GM21526 (cell line): ENCODE data around the gene HEMK1.

ENCODE experiments used
- ATAC-seq: cut with Tn5 transposase; IDR thresholded peaks from one replicate; pipeline ENCODE4 v1.9.1; 2021; ENCODE audit warnings: moderate library complexity; ENCODE audit not compliant: unreplicated experiment, low FRiP score

Gene HEMK1

GRCh38 chr3:50599115-50599715 is 29.9 kb downstream of the HEMK1 start:
- no peak for ATAC-seq

- ATAC-seq, result no peak
Measured at GRCh38 chr3:50599716-50600118, 30.4 kb downstream of the HEMK1 start.

DNA sequence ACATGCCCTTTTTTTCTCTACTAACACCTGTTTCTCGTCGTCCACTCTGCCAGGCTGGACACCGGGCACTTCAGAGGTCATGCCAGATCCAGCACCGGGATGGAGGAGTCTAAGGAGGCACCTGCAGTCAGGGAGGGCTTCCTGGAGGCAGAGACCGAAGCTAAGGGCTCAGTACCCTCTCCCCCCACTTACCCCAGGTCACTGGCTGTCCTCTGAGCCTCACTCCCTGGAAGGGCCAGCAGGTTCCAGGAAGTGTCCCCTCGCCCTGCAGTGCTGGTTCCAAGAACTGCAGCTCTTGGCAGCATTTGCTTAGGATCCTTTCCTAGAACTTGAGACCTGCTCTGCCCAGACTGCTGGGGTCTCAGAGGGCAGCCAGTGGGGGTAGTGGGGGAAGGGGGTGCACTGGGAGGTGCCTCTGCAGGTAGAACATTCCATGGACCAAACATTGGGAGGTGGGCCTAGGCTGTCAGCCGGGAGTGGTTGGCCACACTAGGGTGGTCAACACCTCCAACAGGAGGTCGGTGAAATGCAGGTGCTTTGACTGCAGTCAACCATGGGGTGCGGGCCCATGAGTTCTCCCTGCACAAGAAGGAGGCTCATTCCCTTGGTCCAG is 30.9 kb downstream of the HEMK1 start:
- no peak for ATAC-seq

- no peak for ATAC-seq
Measured at GRCh38 chr3:50600841-50601591, 31.7 kb downstream of the HEMK1 start.

DNA sequence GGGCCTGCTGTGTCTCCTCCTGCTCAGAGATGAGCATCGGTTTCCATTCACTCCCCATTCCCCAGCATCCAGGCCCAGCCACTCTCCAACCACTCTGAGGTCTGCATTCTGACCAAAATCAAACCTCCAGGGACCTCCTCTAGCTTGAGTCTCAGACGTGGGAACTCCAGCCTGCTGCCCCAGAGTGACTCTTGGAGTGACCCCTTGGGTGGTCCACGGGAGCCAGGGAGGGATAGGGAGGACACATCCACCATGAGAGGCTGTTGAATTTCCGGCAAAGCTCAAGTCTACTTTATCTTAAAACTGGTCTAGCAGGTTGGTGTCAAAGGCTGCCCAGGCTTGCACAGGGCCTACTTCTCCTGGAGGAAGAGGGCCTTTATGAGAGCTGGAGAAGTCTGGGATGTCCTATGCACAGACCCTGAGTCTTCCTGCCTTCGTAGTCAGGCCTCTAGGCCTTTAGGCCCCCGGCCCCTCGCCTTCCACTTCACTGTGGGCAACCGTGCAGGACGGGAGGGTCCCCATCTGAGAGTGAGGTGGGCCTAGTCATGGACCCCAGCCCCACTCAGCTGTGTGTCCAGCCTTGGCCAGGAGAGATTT is 33.4 kb downstream of the HEMK1 start:
- ATAC-seq, result no peak

DNA sequence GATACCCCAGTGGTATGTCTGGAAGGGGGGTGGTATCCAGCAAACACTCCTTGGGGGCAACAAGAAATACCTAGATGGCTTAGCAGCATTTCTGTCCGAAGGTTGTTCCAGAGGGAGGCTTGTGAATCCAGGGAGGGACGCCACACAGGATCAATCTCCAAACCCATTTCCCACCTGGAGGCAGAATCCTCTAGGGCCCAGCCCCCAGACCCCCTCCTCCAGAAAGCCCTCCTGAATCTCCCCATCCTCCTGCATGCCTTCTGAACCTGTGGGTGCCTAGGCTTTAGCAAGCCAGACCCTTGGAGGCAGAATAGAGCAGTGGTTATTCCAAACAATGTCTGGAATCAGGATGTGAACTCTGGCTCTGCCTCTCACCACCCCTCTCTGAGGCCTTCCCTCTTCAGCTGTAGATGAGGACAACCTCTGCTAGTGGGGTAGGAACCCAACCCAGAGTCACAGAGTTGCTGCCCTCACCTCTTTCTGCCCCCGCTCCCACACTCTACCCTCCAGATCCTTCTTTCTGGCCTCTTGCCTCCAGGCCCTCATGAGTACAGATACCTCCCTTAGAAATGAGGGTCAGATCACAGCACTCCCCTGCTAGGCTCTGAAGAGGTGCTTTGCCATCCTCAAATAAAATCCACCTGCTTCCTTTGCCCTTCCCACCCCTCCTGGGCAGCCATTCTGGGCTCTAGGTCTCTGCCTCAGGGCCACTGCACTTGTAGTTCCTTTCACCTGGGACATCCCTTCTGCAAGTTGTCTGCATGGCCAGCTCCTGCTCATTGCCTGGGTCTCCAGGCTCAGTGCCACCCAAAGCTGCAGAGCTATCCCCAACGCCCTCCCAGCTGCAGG is 34.2 kb downstream of the HEMK1 start:
- no peak for ATAC-seq

GRCh38 chr3:50604110-50604621 is 34.8 kb downstream of the HEMK1 start:
- no peak for ATAC-seq

DNA sequence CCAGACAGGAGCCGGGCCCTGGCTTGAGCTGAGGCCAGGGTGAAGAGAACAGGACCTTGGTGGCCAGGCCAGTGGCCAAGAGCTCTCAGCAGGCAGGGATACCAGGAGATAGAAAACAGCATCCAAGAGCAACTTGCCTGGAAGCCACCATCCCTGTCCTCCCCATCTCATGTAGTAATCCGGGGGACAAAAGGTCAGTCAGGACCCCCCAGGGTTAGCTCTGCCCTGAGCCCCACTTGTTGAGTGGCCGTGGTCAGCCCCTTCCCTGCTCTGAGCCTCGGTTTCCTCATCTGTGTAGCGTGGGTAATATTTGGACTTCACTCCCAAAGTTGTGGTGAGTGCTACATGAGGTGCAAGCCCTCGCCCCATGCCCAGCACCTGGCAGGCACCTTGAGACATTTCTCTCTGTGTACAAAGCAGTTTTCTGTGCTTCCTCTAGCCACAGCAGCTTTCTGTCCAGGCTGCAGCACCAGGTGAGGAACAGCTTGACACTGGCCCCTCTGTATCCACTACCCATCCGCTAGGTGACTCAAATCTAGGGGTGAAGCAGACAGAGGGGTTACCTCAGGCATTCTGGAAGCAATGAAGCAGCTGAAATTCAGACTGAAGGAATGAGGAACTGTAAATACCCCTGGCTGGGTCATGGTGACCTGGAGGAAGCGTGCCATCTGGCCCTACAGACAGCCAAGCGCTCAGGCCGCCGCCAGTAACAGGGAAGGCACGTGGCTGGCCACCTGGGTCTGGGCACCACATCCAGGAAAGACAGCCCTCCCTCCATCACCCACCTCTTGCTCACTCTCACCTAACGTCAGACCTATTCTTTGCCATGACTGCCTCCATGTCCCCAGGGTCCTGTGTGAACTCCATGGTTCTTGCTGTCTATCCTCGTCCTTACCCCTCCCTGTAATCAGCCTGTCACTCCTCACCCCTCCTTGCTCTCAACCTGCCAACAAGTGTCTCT is 35.6 kb downstream of the HEMK1 start:
- ATAC-seq, result no peak

DNA sequence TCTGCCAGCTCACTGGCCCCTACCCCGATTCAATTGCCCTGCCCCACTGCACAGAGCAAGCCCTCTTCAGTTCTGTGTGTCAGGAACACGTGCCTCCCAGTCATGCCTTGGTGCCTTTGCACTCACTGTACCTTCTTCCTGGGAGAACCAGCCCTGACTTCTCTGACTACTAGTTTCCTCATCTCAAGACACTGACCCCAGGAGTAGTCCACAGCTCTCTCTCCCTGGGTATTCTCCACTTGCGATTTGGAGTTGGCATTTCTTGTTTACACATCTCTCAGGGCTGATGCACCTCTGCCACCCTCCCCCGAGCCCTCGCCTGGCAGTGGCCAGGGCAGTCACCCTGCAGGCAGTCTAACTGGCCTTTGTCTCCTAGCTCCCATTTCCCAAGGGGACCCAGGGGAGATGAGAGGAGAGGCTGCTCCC is 36.6 kb downstream of the HEMK1 start:
- ATAC-seq, result no peak

DNA sequence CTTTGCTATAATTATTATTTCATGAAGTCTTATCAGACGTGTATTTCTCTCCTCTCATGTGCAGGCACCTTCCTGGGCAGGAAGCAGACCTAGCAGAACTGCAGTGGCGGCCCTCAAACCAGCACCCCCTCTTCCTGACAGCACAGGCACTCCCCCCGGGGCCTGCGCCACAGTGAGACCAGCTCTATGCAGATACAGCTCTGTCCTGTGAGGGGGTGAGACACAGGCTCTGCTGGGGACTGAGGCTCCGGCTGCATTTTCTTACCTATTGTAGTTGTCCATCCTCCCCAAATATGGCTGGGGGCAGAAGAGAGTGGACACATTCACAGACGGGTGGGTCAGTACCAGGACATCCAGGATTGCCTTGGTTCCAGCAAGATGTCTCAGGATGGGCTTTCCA is 37.3 kb downstream of the HEMK1 start:
- ATAC-seq, result no peak

GRCh38 chr3:50607271-50608091 is 38.2 kb downstream of the HEMK1 start:
- no peak for ATAC-seq

DNA sequence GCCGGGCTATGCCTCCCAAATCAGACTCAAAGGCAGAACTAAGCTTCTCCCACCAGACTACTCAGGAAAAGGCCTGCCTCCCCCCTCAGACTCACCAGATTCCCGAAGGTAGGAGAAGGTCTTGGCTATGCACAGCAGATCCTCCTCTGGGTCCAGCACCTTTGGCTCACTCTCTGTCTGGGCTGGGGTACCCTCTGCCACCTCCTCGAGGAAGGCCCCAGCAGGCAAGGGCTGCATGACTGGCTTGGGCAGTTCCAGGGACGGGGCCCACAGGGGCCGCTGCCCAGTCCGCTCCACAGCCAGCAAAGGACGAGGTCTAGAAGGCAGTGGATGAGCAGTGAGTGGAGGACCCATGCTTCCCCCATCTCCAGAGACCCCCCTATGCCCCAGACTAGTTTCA is 39.0 kb downstream of the HEMK1 start:
- ATAC-seq, result no peak

DNA sequence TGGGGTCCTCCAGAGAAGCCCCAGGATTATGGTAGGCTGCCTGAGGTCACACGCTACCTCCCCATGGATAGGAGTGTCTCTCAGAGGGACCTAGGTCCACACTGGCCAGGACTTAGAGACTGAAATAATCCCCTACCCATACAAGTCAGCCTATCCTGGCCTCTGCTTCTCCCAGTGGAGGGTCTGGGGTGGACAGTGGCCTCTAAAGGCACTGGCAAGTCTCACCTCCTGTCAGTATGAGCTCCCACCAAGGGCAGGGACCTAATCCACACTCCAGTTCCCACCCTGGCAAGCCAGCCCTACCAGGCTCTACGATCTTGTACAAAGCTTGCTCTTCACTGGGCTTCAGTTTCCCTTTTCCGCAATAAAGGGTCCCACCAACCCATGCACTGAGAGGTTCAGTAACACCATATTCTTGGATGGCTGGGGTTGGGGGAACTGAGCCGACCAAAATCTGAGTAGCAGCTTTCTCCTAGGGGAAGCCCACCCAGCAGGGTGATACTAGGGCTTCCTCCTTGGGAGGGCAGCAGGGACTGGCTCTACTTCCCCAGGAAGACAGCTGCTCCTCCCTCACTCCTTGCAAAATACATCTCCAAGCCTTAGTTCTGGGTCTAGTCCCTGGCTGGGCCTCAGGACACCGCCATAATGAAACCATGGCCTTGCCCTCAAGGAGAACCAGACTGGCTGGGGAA is 39.9 kb downstream of the HEMK1 start:
- ATAC-seq, result no peak

GRCh38 chr3:50609763-50610085 is 40.4 kb downstream of the HEMK1 start:
- no peak for ATAC-seq

- no peak for ATAC-seq
Measured at GRCh38 chr3:50610181-50610971, 41.1 kb downstream of the HEMK1 start.

DNA sequence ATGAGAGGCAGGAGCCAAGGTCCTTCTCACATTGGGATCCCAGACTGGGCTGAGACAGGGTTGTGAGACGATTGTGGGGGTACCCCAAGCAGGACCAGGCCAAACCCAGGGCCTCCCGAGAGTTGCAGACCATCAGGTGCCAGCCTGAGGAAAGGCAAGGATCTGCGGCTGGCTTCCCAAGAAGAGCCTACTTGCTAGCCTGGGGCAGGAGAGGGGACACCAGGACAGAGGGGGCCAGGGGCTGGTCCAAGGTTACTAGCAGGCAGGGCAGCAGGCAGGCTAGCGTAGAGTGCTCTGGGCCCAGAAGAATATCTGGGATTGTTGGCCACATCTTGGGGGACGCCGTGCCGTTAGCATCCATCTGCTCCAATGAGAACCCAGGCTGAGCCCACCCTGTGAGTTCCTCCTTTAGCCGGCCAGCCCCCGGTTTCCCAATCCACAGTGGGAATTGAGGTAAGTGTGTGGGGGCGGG is 41.7 kb downstream of the HEMK1 start:
- ATAC-seq, result no peak
